Endothelial cell (in vitro differentiated cells): Measurements from ENCODE around the gene DCAF5. TPM values are rescaled to one million over a fixed set of nuclear protein-coding genes. Genes with fewer than 3 reads are reported as not detected.

Source experiments
- DNase-seq: peaks from one replicate; pipeline ENCODE4 v3.0.0; 2021; ENCODE audit warnings: low spot score
- H3K27ac Mint-ChIP-seq: one replicate; pipeline ENCODE4 v1.8.0; 2021; ENCODE audit warnings: mixed read lengths, inconsistent platforms; ENCODE audit not compliant: unreplicated experiment
- H3K27me3 Mint-ChIP-seq: one replicate; pipeline ENCODE4 v1.8.0; 2021; ENCODE audit warnings: mild to moderate bottlenecking, moderate library complexity, mixed read lengths, inconsistent platforms; ENCODE audit not compliant: unreplicated experiment
- H3K36me3 Mint-ChIP-seq: one replicate; pipeline ENCODE4 v1.8.0; 2021; ENCODE audit warnings: mild to moderate bottlenecking, low read depth, mixed read lengths, inconsistent platforms; ENCODE audit not compliant: unreplicated experiment
- H3K4me1 Mint-ChIP-seq: one replicate; pipeline ENCODE4 v1.8.0; 2021; ENCODE audit warnings: mild to moderate bottlenecking, mixed read lengths, inconsistent platforms; ENCODE audit not compliant: unreplicated experiment
- H3K4me3 Mint-ChIP-seq: one replicate; pipeline ENCODE4 v1.8.0; 2021; ENCODE audit warnings: mild to moderate bottlenecking, mixed read lengths, inconsistent platforms; ENCODE audit not compliant: unreplicated experiment
- H3K9me3 Mint-ChIP-seq: one replicate; pipeline ENCODE4 v1.8.0; 2021; ENCODE audit warnings: mixed read lengths, inconsistent platforms; ENCODE audit not compliant: unreplicated experiment
- total RNA-seq: library from RNA; stranded (reverse); fragmentation: NEBNext Ultra II Directional; extraction: Animal tissue kit (Norgen Biotek cat#: 25700); gene quantifications from one replicate; pipeline ENCODE4 v1.2.1, GENCODE V29; 2021; ENCODE audit not compliant: unreplicated experiment
- TF ChIP-seq, protein P1 (sequence below): fragments of 200-600 bp; sonication (generic); IDR thresholded peaks from one replicate; pipeline ENCODE4 v1.5.0; 2021; ENCODE audit warnings: antibody characterized with exemption; ENCODE audit not compliant: unreplicated experiment

DCAF5 gene
- total RNA-seq, 1 donor from 2014 or later = 72.0 TPM

DNA sequence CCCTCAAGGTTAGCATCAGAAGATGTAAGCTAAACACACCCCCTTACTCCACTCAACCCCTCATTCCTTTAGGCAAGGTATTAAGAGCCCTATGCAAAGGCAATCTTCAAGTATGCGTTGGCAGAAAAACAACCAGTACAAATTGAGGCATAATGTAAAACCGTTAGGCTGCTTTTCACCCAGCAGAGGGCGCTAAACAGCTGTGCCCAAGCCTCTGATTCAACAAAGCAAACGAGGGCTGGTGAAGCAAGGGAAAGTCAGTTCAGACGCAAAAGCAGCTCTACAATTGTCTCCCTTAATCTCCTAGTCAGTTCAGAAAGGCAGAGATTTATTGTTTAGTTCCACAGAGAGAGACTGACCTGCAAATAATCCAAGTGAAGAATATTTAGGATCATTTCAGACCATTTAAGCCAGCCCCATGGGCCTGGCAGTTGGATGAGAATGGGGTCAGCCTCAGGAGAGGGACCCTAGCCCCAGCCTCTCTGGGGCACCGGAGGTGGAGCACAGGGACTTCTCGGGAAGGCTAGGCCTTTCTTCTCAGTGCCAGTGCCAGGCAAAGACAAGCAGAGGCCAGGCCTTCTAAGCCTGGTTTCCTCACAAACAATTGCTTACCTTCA, 23.5 kb downstream of the DCAF5 start:
- DNase-seq = peak; percentile 60
- TF ChIP-seq, protein P1, sequence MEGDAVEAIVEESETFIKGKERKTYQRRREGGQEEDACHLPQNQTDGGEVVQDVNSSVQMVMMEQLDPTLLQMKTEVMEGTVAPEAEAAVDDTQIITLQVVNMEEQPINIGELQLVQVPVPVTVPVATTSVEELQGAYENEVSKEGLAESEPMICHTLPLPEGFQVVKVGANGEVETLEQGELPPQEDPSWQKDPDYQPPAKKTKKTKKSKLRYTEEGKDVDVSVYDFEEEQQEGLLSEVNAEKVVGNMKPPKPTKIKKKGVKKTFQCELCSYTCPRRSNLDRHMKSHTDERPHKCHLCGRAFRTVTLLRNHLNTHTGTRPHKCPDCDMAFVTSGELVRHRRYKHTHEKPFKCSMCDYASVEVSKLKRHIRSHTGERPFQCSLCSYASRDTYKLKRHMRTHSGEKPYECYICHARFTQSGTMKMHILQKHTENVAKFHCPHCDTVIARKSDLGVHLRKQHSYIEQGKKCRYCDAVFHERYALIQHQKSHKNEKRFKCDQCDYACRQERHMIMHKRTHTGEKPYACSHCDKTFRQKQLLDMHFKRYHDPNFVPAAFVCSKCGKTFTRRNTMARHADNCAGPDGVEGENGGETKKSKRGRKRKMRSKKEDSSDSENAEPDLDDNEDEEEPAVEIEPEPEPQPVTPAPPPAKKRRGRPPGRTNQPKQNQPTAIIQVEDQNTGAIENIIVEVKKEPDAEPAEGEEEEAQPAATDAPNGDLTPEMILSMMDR = peak; percentile 89
- Mint-ChIP-seq H3K4me1 (peaks cover 14% of the 10 kb centered on the region), H3K4me3 (no peak overlapping the region), H3K9me3 (no peaks in the 10 kb centered on the region), H3K27ac (no peak overlapping the region), H3K36me3 (no peaks in the 10 kb centered on the region), H3K27me3 (no peaks in the 10 kb centered on the region)

DNA sequence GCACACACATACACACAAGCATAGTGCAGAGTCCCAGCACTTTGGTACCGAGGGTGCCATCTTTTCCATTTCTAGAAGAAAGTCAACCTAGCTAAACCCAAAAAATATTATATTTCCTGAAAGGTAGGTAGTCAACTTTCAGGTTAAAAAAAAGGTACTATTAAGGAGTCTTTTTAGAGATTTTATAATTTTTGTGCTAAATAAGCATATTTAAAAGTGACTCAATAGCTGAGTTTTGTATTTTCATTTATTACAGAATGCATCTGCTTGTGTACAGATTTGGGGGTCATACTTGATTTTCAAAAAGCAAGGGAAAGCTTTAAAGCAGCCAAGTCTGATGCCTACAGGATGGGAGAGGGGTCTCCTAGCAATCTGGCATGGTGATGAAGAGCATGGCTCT, 34.6 kb downstream of the DCAF5 start:
- peaks cover 19% of the 10 kb centered on the region for H3K36me3 Mint-ChIP-seq
- no peak overlapping the region for H3K27ac Mint-ChIP-seq
- peaks cover 16% of the 10 kb centered on the region for H3K4me1 Mint-ChIP-seq
- no peak overlapping the region for H3K4me3 Mint-ChIP-seq
- DNase-seq = no peak
- no peaks in the 10 kb centered on the region for H3K27me3 Mint-ChIP-seq
- TF ChIP-seq, protein P1 = no peak
- no peaks in the 10 kb centered on the region for H3K9me3 Mint-ChIP-seq

DNA sequence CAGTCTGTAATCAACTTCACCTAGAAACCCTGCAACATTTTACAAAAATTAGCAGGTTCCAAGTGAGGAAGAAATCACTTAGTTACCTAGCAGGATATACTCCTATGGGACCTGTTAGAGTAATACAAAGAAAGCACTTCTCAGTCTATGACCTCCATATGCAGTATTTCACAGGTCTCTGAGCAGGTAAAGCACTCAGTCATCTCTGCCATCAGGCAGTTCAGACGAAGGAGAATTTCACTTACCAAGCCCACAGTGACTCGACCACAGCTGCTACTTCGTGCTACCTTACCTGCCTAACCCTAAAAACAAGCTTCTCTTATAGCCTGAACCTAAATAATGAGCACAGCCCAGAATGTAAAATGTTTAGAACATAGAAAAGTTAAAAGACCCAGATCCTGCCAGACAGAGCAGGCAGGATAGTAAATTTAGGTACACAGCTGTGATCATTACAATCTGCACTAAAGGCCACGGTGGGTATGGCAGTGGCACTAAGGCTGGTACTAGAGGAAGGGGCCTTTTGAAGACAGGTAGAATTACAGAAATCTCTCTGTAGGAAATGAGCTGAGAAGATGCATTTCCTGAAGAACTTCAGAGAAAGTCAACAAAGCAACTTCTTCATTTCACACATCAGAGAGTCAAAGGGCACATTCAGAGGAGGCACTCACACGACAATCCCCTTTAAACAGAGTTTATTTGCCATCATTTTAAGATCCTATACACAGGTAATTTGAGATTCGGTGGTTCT, 35.7 kb downstream of the DCAF5 start:
- Mint-ChIP-seq H3K27me3 (no peaks in the 10 kb centered on the region), H3K4me1 (peaks cover 16% of the 10 kb centered on the region), H3K4me3 (no peak overlapping the region), H3K9me3 (no peaks in the 10 kb centered on the region), H3K27ac (no peak overlapping the region), H3K36me3 (peaks cover 19% of the 10 kb centered on the region)
- no peak for DNase-seq
- TF ChIP-seq, protein P1 = no peak

DNA sequence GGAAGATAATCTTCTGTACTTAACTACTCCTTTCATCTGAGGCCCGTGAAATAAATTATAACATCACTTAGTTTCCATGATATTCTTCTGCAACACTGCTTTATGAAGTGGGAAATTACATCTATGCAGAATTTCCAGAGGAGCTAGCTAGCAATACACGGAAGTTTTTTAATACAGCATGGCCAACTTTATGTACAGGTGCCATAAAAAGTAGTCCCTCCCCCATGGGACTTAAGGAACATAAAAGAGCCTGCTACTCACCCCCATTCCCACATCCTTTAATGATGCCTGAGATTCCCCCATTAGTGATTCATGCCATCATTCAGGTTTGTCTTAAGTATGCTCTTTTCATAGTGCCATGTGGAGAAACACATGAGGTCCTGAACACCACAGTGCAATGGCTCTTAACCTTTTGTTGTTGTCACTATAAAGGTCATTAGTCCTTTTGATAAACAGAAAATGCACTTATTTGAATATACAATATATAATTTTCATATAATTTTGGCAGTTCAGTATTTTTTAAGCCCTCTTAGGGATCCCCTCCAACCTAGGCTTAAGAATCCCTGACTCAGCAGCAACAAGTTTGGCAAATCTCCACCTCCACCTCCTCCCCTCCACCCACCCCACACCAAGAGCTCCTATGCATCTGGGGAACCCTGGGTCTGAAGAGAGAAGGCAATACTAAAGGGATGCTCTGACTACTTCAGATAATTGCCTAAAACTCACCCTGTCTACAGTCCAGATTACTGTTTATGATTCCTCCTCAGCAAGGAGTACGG, 37.3 kb downstream of the DCAF5 start:
- DNase-seq = no peak
- Mint-ChIP-seq H3K4me1 (peaks cover 16% of the 10 kb centered on the region), H3K27me3 (no peaks in the 10 kb centered on the region), H3K4me3 (no peak overlapping the region), H3K27ac (no peak overlapping the region), H3K9me3 (no peaks in the 10 kb centered on the region), H3K36me3 (peaks cover 19% of the 10 kb centered on the region)
- TF ChIP-seq, protein P1 = no peak
